Hepatocyte (in vitro differentiated cells): ENCODE measurements around the gene KLHL42. TPM values are rescaled to one million over a fixed set of nuclear protein-coding genes. Genes with fewer than 3 reads are reported as not detected.

Experiments
- DNase-seq: peaks from one replicate; pipeline ENCODE4 v3.0.0-alpha.2; 2016; ENCODE audit warnings: low spot score
- H2AFZ ChIP-seq: fragments of 200-600 bp; sonication (generic); 2 replicates; pipeline ENCODE4 v1.6.0; 2016; ENCODE audit warnings: antibody characterized with exemption, mild to moderate bottlenecking
- H3K27ac ChIP-seq: fragments of 200-600 bp; sonication (generic); 2 replicates; pipeline ENCODE4 v1.5.1; 2016; ENCODE audit warnings: mild to moderate bottlenecking
- H3K27me3 ChIP-seq: fragments of 200-600 bp; sonication (generic); 2 replicates; pipeline ENCODE4 v1.6.1; 2016
- H3K36me3 ChIP-seq: fragments of 200-600 bp; sonication (generic); replicated peaks from 2 replicates; pipeline ENCODE4 v1.5.1; 2016; ENCODE audit warnings: low read depth; ENCODE audit not compliant: insufficient read depth
- H3K4me1 ChIP-seq: fragments of 200-600 bp; sonication (generic); 2 replicates; pipeline ENCODE4 v1.5.1; 2016; ENCODE audit warnings: mild to moderate bottlenecking, moderate library complexity; ENCODE audit not compliant: insufficient read depth
- H3K4me2 ChIP-seq: fragments of 200-600 bp; sonication (generic); 2 replicates; pipeline ENCODE4 v1.6.0; 2016
- H3K4me3 ChIP-seq: fragments of 200-600 bp; sonication (generic); 2 replicates; pipeline ENCODE4 v1.5.1; 2016; ENCODE audit warnings: mild to moderate bottlenecking
- H3K79me2 ChIP-seq: fragments of 200-600 bp; sonication (generic); 2 replicates; pipeline ENCODE4 v1.6.0; 2017; ENCODE audit warnings: mild to moderate bottlenecking
- H3K9me2 ChIP-seq: fragments of 200-600 bp; sonication (generic); replicated peaks from 2 replicates; pipeline ENCODE4 v1.6.0; 2017; ENCODE audit warnings: mild to moderate bottlenecking; ENCODE audit not compliant: insufficient read depth
- H3K9me3 ChIP-seq: fragments of 200-600 bp; sonication (generic); 2 replicates; pipeline ENCODE4 v1.5.1; 2016; ENCODE audit warnings: low read depth, mild to moderate bottlenecking
- H4K20me1 ChIP-seq: fragments of 200-600 bp; sonication (generic); 2 replicates; pipeline ENCODE4 v1.6.0; 2016; ENCODE audit warnings: mild to moderate bottlenecking; ENCODE audit not compliant: insufficient read depth, poor library complexity, severe bottlenecking
- EZH2 ChIP-seq: fragments of 200-600 bp; sonication (generic); IDR thresholded peaks from 2 replicates; pipeline ENCODE4 v1.6.1; 2016; ENCODE audit warnings: antibody characterized with exemption, mild to moderate bottlenecking, borderline replicate concordance
- EZH2phosphoT487 ChIP-seq: fragments of 200-600 bp; sonication (generic); IDR thresholded peaks from one replicate; pipeline ENCODE4 v1.6.1; 2018; ENCODE audit warnings: antibody characterized with exemption, mild to moderate bottlenecking, low read depth, moderate library complexity; ENCODE audit not compliant: unreplicated experiment, severe bottlenecking
- WGBS: methylation state at CpG from one replicate; pipeline ENCODE4 v1.1.6; 2016; ENCODE audit warnings: low lambda C conversion rate; ENCODE audit errors: missing lambda C conversion rate; 5-methylcytosine and 5-hydroxymethylcytosine counted together
- polyA plus RNA-seq: library from polyadenylated mRNA; unstranded; fragments of >200 nt; fragmentation: Nextera tagmentation; extraction: Ambion mirVana; gene quantifications from 2 replicates; pipeline ENCODE4 v1.2.1, GENCODE V29; 2016
- total RNA-seq: library from RNA; depleted of rRNA; stranded (reverse); fragments of >200 nt; gene quantifications from 2 replicates; pipeline ENCODE4 v1.2.3, GENCODE V29; 2014
- TF ChIP-seq, protein P1 (sequence below): fragments of 200-600 bp; sonication (generic); IDR thresholded peaks from 2 replicates; pipeline ENCODE4 v1.5.1; 2016; ENCODE audit warnings: antibody characterized with exemption, mild to moderate bottlenecking; ENCODE audit not compliant: poor library complexity

The KLHL42 gene
- total and polyA plus RNA-seq, 2 experiments from 2014 or later, result 13.5 to 14.4 TPM

DNA sequence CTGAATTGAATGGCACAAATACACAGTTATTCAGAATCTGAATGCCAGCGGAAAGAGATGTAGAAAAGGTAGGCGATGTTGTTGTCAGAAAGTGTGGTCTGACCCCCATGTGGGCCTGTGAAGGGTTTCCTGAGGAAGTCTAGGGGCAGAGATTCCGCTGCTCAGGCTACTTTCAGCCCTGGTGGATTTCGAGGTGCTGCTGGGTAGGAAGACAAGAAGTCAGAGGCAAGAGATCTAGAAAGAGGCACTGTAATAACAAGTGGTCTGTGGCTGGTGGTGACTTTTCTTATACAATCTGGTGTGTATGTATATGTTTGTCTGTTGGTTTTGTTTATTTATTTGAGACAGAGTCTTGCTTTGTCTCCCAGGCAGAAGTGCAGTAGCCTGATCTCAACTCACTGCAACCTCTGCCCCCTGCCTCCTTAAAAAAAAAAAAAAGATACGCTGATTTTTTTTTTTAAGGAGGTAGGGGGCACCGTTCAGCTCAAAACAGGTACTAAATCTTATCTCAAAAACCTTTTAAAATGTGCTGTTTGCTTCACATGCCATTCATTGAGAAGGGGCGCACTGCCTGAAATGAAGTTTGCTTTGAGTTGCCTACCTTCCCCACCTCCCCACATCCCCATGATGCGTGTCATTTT is 27.1 kb downstream of the KLHL42 start:
- no peak overlapping the region for H3K4me2 ChIP-seq
- H2AFZ ChIP-seq, result no peak overlapping the region
- 62% methylated on average over 8 of the region's 8 CpGs for WGBS
- H3K36me3 ChIP-seq, result no peaks in the 10 kb centered on the region
- no peak overlapping the region for H3K27ac ChIP-seq
- no peaks in the 10 kb centered on the region for H3K9me3 ChIP-seq
- no peaks in the 10 kb centered on the region for H3K4me1 ChIP-seq
- no peaks in the 10 kb centered on the region for H3K9me2 ChIP-seq
- TF ChIP-seq EZH2 (no peak), EZH2phosphoT487 (no peak)
- TF ChIP-seq, protein P1, sequence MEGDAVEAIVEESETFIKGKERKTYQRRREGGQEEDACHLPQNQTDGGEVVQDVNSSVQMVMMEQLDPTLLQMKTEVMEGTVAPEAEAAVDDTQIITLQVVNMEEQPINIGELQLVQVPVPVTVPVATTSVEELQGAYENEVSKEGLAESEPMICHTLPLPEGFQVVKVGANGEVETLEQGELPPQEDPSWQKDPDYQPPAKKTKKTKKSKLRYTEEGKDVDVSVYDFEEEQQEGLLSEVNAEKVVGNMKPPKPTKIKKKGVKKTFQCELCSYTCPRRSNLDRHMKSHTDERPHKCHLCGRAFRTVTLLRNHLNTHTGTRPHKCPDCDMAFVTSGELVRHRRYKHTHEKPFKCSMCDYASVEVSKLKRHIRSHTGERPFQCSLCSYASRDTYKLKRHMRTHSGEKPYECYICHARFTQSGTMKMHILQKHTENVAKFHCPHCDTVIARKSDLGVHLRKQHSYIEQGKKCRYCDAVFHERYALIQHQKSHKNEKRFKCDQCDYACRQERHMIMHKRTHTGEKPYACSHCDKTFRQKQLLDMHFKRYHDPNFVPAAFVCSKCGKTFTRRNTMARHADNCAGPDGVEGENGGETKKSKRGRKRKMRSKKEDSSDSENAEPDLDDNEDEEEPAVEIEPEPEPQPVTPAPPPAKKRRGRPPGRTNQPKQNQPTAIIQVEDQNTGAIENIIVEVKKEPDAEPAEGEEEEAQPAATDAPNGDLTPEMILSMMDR, result no peak
- DNase-seq, result no peak
- no peaks in the 10 kb centered on the region for H3K79me2 ChIP-seq
- no peaks in the 10 kb centered on the region for H3K27me3 ChIP-seq
- no peaks in the 10 kb centered on the region for H4K20me1 ChIP-seq
- H3K4me3 ChIP-seq, result no peak overlapping the region

DNA sequence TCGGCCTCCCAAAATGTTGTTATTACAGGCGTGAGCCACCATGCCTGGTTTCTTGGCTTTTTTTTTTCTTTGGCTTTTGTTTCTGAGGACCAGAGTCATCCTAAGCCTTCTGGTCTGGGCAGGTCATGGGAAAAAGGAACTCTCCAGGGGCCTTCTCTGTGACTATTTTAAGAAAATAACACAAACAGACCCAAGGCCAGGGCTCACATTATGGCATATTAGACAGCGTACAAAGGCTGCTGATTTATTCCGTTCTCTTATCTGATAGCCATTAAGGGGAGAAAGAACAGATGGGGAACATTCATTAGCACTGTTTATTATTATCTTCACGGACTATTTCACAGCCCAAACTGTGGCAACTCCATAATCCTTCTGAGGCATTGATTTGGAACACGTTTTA is 28.8 kb downstream of the KLHL42 start:
- Histone ChIP-seq H3K4me3 (no peak overlapping the region), H3K9me2 (no peaks in the 10 kb centered on the region), H3K79me2 (no peaks in the 10 kb centered on the region), H2AFZ (no peak overlapping the region), H3K36me3 (no peaks in the 10 kb centered on the region), H3K4me2 (no peak overlapping the region), H4K20me1 (no peaks in the 10 kb centered on the region), H3K27ac (no peak overlapping the region), H3K27me3 (no peaks in the 10 kb centered on the region), H3K9me3 (no peaks in the 10 kb centered on the region), H3K4me1 (no peaks in the 10 kb centered on the region)
- 51% methylated on average over 6 of the region's 6 CpGs for WGBS
- TF ChIP-seq EZH2phosphoT487 (no peak), EZH2 (no peak)
- TF ChIP-seq, protein P1, result no peak
- no peak for DNase-seq

DNA sequence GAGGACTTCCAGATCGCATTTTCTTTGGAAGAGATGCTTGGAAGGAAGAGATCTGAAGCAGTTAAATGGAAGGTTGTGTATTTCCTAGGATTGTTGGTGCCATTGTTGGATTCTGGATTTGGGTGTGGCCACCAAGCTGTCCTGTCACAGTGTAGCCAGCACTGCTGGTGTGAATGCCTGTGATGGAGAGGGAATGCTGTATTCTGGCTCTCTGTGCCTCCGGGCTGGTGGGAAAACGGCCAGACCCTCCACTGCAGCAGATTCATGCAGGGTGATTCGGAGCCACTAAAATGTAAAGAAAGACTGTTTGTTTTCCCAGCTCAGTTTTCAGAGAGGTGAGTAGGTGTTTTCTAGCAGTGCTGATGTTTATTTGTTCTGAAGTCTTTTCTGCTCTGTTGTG is 30.7 kb downstream of the KLHL42 start:
- TF ChIP-seq EZH2 (no peak), EZH2phosphoT487 (no peak)
- TF ChIP-seq, protein P1, result no peak
- Histone ChIP-seq H3K4me1 (no peaks in the 10 kb centered on the region), H3K27ac (no peak overlapping the region), H3K4me2 (no peak overlapping the region), H3K36me3 (no peaks in the 10 kb centered on the region), H3K27me3 (no peaks in the 10 kb centered on the region), H3K79me2 (no peaks in the 10 kb centered on the region), H3K9me2 (no peaks in the 10 kb centered on the region), H2AFZ (no peak overlapping the region), H4K20me1 (no peaks in the 10 kb centered on the region), H3K9me3 (no peaks in the 10 kb centered on the region), H3K4me3 (no peak overlapping the region)
- DNase-seq, result no peak
- 67% methylated on average over 4 of the region's 4 CpGs for WGBS
